ENCODE data around the gene PI4KA.
"Not testable (repeated sequence)": the region's sequence is repeated elsewhere in the genome, so short reads cannot be mapped to it uniquely, and the experiment has no call there.

PI4KA gene

DNA sequence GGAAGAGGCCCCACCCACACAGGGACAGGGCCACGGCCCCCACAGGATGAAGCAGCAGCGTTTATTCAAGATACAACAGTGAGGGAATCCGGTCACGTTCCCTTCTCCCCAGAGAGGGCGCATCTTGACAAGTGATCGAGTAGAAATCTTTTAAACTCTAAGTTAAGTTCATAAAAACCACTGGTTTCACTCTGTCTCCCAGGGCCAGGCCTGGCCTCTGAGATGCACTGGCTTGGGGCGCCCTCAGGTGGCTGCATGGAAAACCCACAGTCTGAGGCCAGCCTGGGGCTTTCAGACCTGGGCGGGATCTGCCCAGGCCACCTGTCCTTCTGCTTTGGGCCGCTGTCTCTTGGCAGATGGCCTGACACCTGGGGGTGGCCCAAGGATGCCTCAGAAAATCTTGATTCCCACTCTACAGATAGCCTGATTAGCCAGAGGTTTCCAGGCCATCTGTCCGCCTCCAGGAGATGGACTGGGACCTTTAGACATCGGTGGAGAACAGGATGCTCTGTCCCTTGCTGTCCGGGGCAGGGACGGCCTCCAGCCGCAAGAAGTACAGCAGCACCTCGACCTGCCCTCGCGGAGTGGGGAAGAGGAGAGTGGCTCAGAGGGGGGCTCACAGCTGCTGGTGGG is 161.0 kb downstream of the PI4KA start:
- H3K23ac ChIP-seq (ENCODE audit: low read length); H4K12ac ChIP-seq (ENCODE audit: low read depth, low read length); H3K27me3 ChIP-seq (ENCODE audit: insufficient read depth, low read length); H3K18ac ChIP-seq (ENCODE audit: low read length); H2BK120ac ChIP-seq (ENCODE audit: insufficient read depth, low read length, poor library complexity); H3K4ac ChIP-seq (ENCODE audit: low read depth, low read length); H3K4me1 ChIP-seq (ENCODE audit: control insufficient read depth in 1 of 2, insufficient read depth in 2 of 2, low read length in 2 of 2); H3K9ac ChIP-seq (ENCODE audit: low read length); H2AK5ac ChIP-seq (ENCODE audit: low read length); H3K4me3 ChIP-seq (ENCODE audit: low read depth, low read length); H3K36me3 ChIP-seq (ENCODE audit: control insufficient read depth in 1 of 2, insufficient read depth in 2 of 2, low read length in 2 of 2); H3K79me1 ChIP-seq (ENCODE audit: low read length); H2BK12ac ChIP-seq (ENCODE audit: low read length); H2BK5ac ChIP-seq (ENCODE audit: low read depth, low read length, poor library complexity); H3K4me2 ChIP-seq (ENCODE audit: low read length); H3K14ac ChIP-seq (ENCODE audit: low read length); H3K27ac ChIP-seq (ENCODE audit: low read depth, low read length); H2AFZ ChIP-seq (ENCODE audit: insufficient read depth, low read length, poor library complexity); H3K9me3 ChIP-seq (ENCODE audit: insufficient read depth, low read depth, low read length); H4K91ac ChIP-seq (ENCODE audit: low read depth, low read length); H3K79me2 ChIP-seq (ENCODE audit: control insufficient read depth, insufficient read depth, low read length, poor library complexity); H4K8ac ChIP-seq (ENCODE audit: low read depth, low read length): not testable (repeated sequence)
- peak; percentile 79 to 83 for DNase-seq
- no CpG with 5 or more reads among the region's 17 CpGs for WGBS (ENCODE audit: extremely low coverage, insufficient coverage, insufficient read length)

DNA sequence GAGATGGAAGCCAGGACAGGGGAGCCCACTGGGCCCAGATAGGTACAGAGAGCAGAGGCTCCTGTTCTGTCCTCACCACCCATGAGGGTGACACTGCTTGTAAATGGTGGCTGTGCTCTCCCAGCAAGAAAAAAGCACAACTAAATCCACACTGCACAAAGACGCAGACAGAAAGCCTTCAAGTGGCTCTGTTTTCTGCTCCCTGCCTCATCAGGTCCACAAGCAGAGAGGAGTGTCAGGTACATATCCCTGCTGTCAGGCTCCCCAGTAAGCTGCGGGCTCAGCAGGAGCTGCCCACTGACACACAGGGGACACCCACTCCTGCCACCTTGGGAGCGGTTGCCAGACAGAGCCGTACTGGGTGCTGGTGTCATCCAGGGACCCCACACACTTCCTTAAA is 162.6 kb downstream of the PI4KA start:
- not testable (repeated sequence) for H3K79me2 ChIP-seq (ENCODE audit: control insufficient read depth, insufficient read depth, low read length, poor library complexity); H3K9ac ChIP-seq (ENCODE audit: low read length); H4K91ac ChIP-seq (ENCODE audit: low read depth, low read length); H2BK120ac ChIP-seq (ENCODE audit: insufficient read depth, low read length, poor library complexity); H3K4ac ChIP-seq (ENCODE audit: low read depth, low read length); H3K14ac ChIP-seq (ENCODE audit: low read length); H3K79me1 ChIP-seq (ENCODE audit: low read length); H3K4me3 ChIP-seq (ENCODE audit: low read depth, low read length); H2BK12ac ChIP-seq (ENCODE audit: low read length); H3K4me2 ChIP-seq (ENCODE audit: low read length); H3K27ac ChIP-seq (ENCODE audit: low read depth, low read length); DNase-seq; H3K27me3 ChIP-seq (ENCODE audit: insufficient read depth, low read length); H3K36me3 ChIP-seq (ENCODE audit: control insufficient read depth in 1 of 2, insufficient read depth in 2 of 2, low read length in 2 of 2); H3K9me3 ChIP-seq (ENCODE audit: insufficient read depth, low read depth, low read length); H3K18ac ChIP-seq (ENCODE audit: low read length); H3K23ac ChIP-seq (ENCODE audit: low read length); H2AK5ac ChIP-seq (ENCODE audit: low read length); H4K8ac ChIP-seq (ENCODE audit: low read depth, low read length); H3K4me1 ChIP-seq (ENCODE audit: control insufficient read depth in 1 of 2, insufficient read depth in 2 of 2, low read length in 2 of 2); H2BK5ac ChIP-seq (ENCODE audit: low read depth, low read length, poor library complexity); H2AFZ ChIP-seq (ENCODE audit: insufficient read depth, low read length, poor library complexity); H4K12ac ChIP-seq (ENCODE audit: low read depth, low read length)
- no CpG with 5 or more reads among the region's 4 CpGs for WGBS (ENCODE audit: extremely low coverage, insufficient coverage, insufficient read length)

DNA sequence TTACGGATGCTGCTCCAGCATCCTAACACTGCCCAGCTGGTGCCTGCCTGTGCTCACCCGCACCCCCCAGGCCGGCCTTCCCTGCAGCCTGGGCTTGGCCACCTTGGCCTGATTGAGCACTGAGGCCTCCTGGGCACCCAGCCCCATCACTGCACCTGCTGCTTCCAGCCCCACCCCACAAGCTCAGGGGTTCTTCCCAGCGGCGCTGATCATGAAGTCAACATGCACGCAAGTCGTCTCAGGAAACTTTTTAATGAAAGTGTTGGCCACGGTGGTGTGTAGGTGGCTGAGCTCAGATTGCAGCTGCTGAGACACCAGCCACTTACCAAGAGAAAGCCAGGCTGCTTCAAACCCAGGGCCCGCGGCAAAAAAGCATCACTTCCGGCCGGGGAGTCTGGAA is 163.4 kb downstream of the PI4KA start:
- DNase-seq; H3K36me3 ChIP-seq (ENCODE audit: control insufficient read depth in 1 of 2, insufficient read depth in 2 of 2, low read length in 2 of 2); H3K79me2 ChIP-seq (ENCODE audit: control insufficient read depth, insufficient read depth, low read length, poor library complexity); H3K9ac ChIP-seq (ENCODE audit: low read length); H2AK5ac ChIP-seq (ENCODE audit: low read length); H3K4me3 ChIP-seq (ENCODE audit: low read depth, low read length); H3K79me1 ChIP-seq (ENCODE audit: low read length); H3K4me2 ChIP-seq (ENCODE audit: low read length); H2BK12ac ChIP-seq (ENCODE audit: low read length); H4K91ac ChIP-seq (ENCODE audit: low read depth, low read length); H2AFZ ChIP-seq (ENCODE audit: insufficient read depth, low read length, poor library complexity); H2BK5ac ChIP-seq (ENCODE audit: low read depth, low read length, poor library complexity); H4K12ac ChIP-seq (ENCODE audit: low read depth, low read length); H4K8ac ChIP-seq (ENCODE audit: low read depth, low read length); H3K23ac ChIP-seq (ENCODE audit: low read length); H2BK120ac ChIP-seq (ENCODE audit: insufficient read depth, low read length, poor library complexity); H3K9me3 ChIP-seq (ENCODE audit: insufficient read depth, low read depth, low read length); H3K4ac ChIP-seq (ENCODE audit: low read depth, low read length); H3K18ac ChIP-seq (ENCODE audit: low read length); H3K27me3 ChIP-seq (ENCODE audit: insufficient read depth, low read length); H3K4me1 ChIP-seq (ENCODE audit: control insufficient read depth in 1 of 2, insufficient read depth in 2 of 2, low read length in 2 of 2); H3K14ac ChIP-seq (ENCODE audit: low read length); H3K27ac ChIP-seq (ENCODE audit: low read depth, low read length): not testable (repeated sequence)
- no CpG with 5 or more reads among the region's 12 CpGs for WGBS (ENCODE audit: extremely low coverage, insufficient coverage, insufficient read length)

DNA sequence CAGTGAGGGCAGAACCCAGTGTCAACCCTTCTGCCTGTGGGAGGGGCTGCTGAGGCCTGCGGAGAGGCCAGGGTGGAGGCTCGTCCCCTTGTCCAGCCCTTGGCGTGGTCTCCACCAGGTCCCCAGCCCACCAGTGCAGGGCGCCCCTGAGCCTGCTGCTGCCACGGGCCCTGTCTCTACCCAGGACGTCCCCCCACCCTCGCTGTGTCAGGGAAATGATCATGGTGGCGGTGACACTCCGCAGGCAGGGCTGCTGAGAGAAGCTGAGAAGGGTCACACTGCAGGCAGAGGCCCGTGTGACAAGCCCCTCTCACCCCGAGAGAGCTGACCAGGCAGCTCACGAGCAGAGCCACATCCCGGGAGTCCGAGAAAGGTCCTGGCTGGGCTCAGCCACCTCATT is 164.4 kb downstream of the PI4KA start:
- not testable (repeated sequence) for H3K79me1 ChIP-seq (ENCODE audit: low read length); H2AFZ ChIP-seq (ENCODE audit: insufficient read depth, low read length, poor library complexity); H3K18ac ChIP-seq (ENCODE audit: low read length); H2BK5ac ChIP-seq (ENCODE audit: low read depth, low read length, poor library complexity); H2BK12ac ChIP-seq (ENCODE audit: low read length); H3K79me2 ChIP-seq (ENCODE audit: control insufficient read depth, insufficient read depth, low read length, poor library complexity); H4K91ac ChIP-seq (ENCODE audit: low read depth, low read length); H3K4me1 ChIP-seq (ENCODE audit: control insufficient read depth in 1 of 2, insufficient read depth in 2 of 2, low read length in 2 of 2); H3K36me3 ChIP-seq (ENCODE audit: control insufficient read depth in 1 of 2, insufficient read depth in 2 of 2, low read length in 2 of 2); H4K8ac ChIP-seq (ENCODE audit: low read depth, low read length); H3K27ac ChIP-seq (ENCODE audit: low read depth, low read length); H3K9me3 ChIP-seq (ENCODE audit: insufficient read depth, low read depth, low read length); H3K4me3 ChIP-seq (ENCODE audit: low read depth, low read length); H3K14ac ChIP-seq (ENCODE audit: low read length); H2BK120ac ChIP-seq (ENCODE audit: insufficient read depth, low read length, poor library complexity); H3K4me2 ChIP-seq (ENCODE audit: low read length); H4K12ac ChIP-seq (ENCODE audit: low read depth, low read length); H3K4ac ChIP-seq (ENCODE audit: low read depth, low read length); DNase-seq; H3K9ac ChIP-seq (ENCODE audit: low read length); H3K23ac ChIP-seq (ENCODE audit: low read length); H2AK5ac ChIP-seq (ENCODE audit: low read length); H3K27me3 ChIP-seq (ENCODE audit: insufficient read depth, low read length)
- WGBS (ENCODE audit: extremely low coverage, insufficient coverage, insufficient read length) = no CpG with 5 or more reads among the region's 14 CpGs
